Adrenal gland (tissue), 5 donors: ENCODE results near the gene BEX5.
"Not testable (repeated sequence)": the region's sequence is repeated elsewhere in the genome, so short reads cannot be mapped to it uniquely, and the experiment has no call there.

Source experiments
- POLR2A ChIP-seq, 2 donors: fragments of 450-650 bp; IDR thresholded peaks; one replicate each; pipeline ENCODE4 v1.6.1; 2017; ENCODE audit warnings: antibody characterized with exemption in 2 of 2, mild to moderate bottlenecking in 2 of 2, moderate library complexity in 1 of 2
- TF ChIP-seq, protein P1 (sequence below), 6 experiments: fragments of 450-650 bp in 4 of 6; fragments of 200-600 bp in 2 of 6; sonication (generic) in 1 of 6; IDR thresholded peaks; 1 replicate in 5 of 6; 2 replicates in 1 of 6; pipeline versions ENCODE4 v1.5.1 to v1.8.0; 2016 to 2021; ENCODE audit warnings: antibody characterized with exemption in 6 of 6, mild to moderate bottlenecking in 2 of 6, moderate library complexity in 1 of 6
- donor health status: DM: no; HTN: no; CAD: no.

DNA sequence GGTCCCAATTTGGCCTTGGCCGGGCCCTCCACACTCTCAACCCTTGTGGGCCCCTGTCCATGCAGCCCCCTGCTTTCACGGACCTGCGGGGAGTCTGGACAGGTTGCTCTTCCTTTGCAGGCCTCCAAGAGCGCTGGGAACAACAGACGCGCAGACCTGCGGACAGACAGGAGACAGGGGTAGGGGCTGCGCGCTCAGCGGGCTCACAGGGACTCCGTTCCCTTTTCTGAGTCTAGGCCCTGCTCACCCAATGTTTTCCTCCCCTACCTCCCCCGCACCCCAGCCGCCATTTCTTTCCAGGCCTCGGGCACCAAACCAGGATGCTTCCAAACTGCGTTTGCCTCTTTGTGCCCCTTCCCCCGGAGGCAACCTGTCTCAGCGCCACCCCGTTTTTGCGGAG lies 14.1 kb downstream of the BEX5 start:
- TF ChIP-seq, protein P1, sequence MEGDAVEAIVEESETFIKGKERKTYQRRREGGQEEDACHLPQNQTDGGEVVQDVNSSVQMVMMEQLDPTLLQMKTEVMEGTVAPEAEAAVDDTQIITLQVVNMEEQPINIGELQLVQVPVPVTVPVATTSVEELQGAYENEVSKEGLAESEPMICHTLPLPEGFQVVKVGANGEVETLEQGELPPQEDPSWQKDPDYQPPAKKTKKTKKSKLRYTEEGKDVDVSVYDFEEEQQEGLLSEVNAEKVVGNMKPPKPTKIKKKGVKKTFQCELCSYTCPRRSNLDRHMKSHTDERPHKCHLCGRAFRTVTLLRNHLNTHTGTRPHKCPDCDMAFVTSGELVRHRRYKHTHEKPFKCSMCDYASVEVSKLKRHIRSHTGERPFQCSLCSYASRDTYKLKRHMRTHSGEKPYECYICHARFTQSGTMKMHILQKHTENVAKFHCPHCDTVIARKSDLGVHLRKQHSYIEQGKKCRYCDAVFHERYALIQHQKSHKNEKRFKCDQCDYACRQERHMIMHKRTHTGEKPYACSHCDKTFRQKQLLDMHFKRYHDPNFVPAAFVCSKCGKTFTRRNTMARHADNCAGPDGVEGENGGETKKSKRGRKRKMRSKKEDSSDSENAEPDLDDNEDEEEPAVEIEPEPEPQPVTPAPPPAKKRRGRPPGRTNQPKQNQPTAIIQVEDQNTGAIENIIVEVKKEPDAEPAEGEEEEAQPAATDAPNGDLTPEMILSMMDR (IDR thresholded peaks at IDR 0.05): not testable (repeated sequence)
- TF ChIP-seq POLR2A (IDR thresholded peaks at IDR 0.05): not testable (repeated sequence)
